Progenitor cell of endocrine pancreas (in vitro differentiated cells): ENCODE data around the gene MTERF2. TPM values are rescaled to one million over a fixed set of nuclear protein-coding genes. Genes with fewer than 3 reads are reported as not detected.
A peak's percentile ranks its signal among the peaks of the same experiment; 100 is the strongest.

Experiments used
- DNase-seq: peaks from one replicate; pipeline ENCODE4 v3.0.0; 2021; ENCODE audit warnings: low spot score; ENCODE audit not compliant: unreplicated experiment
- H3K27ac Mint-ChIP-seq: 2 replicates; pipeline ENCODE4 v1.8.0; 2021; ENCODE audit warnings: mild to moderate bottlenecking, moderate library complexity, mixed read lengths
- H3K27me3 Mint-ChIP-seq: 2 replicates; pipeline ENCODE4 v1.8.0; 2021; ENCODE audit warnings: mixed read lengths
- H3K36me3 Mint-ChIP-seq: 2 replicates; pipeline ENCODE4 v1.8.0; 2022; ENCODE audit warnings: mixed read lengths; ENCODE audit not compliant: insufficient read depth
- H3K4me1 Mint-ChIP-seq: 2 replicates; pipeline ENCODE4 v1.8.0; 2021; ENCODE audit warnings: low read depth, mixed read lengths
- H3K4me3 Mint-ChIP-seq: 2 replicates; pipeline ENCODE4 v1.8.0; 2021; ENCODE audit warnings: low read depth, mild to moderate bottlenecking, moderate library complexity, mixed read lengths
- H3K9me3 Mint-ChIP-seq: 2 replicates; pipeline ENCODE4 v1.8.0; 2021; ENCODE audit warnings: low read depth, mixed read lengths
- CTCF ChIP-seq: fragments of 200-600 bp; sonication (generic); IDR thresholded peaks from one replicate; pipeline ENCODE4 v1.5.0; 2021; ENCODE audit warnings: antibody characterized with exemption, mild to moderate bottlenecking; ENCODE audit not compliant: unreplicated experiment
- total RNA-seq: library from RNA; stranded (reverse); gene quantifications from 2 replicates; pipeline ENCODE4 v1.2.1, GENCODE V29; 2021

MTERF2 gene
- total RNA-seq, 1 donor from 2014 or later, result 15.3 TPM

DNA sequence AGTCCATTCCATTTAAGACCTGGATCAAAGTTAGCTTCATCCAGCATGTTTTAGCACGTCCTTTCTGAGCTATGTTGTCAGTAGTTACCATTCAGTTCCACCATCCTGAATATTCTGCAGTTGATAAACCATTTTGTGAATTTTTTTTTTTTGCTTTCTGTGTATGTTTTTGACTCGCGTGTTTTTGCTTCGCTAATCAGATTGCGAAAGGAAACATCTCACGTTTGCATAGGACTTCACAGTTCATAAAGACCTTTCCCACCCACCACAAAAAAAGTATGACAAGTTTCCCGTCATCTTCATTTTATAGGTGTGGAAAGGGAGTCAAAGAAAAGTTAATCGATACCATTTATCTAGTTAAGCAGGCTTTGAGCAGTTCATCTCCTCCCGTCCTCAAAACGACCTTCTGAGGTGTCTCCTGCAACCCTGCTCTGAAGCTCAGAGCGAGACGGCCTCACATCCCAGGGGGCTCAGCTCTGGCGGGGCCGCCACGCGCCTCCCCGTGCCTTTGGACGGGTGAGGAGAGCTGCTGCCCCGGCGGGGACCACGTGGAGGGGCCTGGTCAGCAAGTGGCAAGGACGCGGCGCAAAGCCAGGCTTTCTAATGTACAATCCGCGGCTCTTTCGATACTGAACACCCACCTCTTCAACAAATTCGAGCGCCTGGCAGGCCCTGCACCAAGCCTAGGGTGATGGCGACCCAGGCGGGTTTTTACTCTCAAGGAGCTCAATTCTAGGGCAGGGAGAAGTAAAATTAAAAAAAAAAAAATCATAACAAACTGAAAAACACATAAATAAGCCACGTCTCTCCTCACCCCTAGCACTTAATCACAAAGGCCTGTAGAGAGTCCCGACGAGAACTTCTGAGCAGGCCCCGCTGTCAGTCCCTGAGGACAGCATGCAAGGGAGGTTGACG, 32.2 kb downstream of the MTERF2 start:
- peak overlapping the region; percentile 87 for H3K27ac Mint-ChIP-seq
- H3K9me3 Mint-ChIP-seq, result no peaks in the 10 kb centered on the region
- H3K4me3 Mint-ChIP-seq, result peak overlapping the region; percentile 93
- peaks cover 24% of the 10 kb centered on the region for H3K27me3 Mint-ChIP-seq
- peak; percentile 11 for DNase-seq
- no peaks in the 10 kb centered on the region for H3K36me3 Mint-ChIP-seq
- peaks cover 11% of the 10 kb centered on the region for H3K4me1 Mint-ChIP-seq
- no peak for TF ChIP-seq CTCF

DNA sequence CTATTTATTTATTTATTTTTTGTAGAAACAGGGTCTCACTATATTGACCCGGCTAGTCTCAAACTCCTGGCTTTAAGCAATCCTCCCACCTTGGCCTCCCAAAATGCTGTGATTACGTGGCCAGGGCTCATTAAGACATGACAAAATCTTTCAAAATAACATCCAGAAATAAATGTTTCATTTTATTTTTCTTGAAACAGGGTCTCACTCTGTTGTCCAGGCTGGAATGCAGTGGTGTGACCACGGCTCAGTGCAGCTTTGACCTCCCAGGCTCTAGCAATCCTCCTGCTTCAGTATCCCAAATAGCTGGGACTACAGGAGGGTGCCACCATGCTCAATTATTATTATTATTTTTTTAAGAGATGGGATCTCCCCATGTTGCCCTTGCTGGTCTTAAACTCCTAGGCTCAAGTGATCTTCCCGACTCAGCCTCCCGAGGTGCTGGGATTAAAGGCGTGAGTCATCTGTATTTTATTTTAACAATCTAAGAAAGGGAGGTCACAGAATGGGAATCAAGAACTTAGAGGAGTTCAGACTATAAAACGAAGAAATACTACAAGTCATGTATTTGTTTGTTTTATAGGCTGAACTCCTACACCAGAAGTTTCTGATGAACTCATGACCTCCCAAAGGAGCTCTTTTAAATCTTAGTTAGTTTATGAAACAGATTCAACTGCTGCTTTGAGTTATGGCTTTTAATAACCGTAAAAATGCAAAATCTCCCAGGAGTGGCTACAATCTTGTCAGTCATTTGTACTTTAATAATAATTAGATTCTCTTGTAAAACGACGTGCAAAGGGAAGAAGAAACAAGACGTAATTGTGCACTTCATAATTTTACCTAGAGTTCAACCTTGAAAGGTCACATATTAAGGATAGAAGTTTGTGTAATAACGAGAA, 33.3 kb downstream of the MTERF2 start:
- no peak for DNase-seq
- H3K27me3 Mint-ChIP-seq, result peaks cover 27% of the 10 kb centered on the region
- no peak overlapping the region for H3K27ac Mint-ChIP-seq
- H3K4me1 Mint-ChIP-seq, result peaks cover 11% of the 10 kb centered on the region
- H3K36me3 Mint-ChIP-seq, result no peaks in the 10 kb centered on the region
- H3K9me3 Mint-ChIP-seq, result peaks cover 2% of the 10 kb centered on the region
- no peak overlapping the region for H3K4me3 Mint-ChIP-seq
- no peak for TF ChIP-seq CTCF

DNA sequence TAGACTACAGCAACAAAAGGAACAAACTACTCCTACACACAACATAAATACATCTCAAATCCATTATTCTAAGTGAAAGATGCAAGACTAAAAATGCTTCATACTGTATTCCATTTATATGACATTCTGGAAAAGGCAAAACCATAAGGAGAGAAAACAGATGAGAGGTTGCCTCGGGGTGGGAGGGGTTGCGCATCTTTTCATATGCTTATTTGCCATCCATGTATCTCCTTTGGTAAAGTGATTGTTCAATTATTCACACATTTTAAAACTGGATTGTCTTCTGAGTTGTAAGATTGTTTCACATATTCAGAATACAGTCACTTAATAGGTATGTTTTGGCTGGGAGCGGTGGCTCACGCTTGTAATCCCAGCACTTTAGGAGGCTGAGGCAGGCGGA, 36.4 kb downstream of the MTERF2 start:
- Mint-ChIP-seq H3K9me3 (peaks cover 12% of the 10 kb centered on the region), H3K27ac (no peak overlapping the region), H3K4me1 (no peaks in the 10 kb centered on the region), H3K36me3 (no peaks in the 10 kb centered on the region), H3K27me3 (peaks cover 30% of the 10 kb centered on the region), H3K4me3 (no peak overlapping the region)
- no peak for TF ChIP-seq CTCF
- DNase-seq, result no peak

- Mint-ChIP-seq H3K9me3 (peaks cover 15% of the 10 kb centered on the region), H3K36me3 (no peaks in the 10 kb centered on the region), H3K27ac (no peak overlapping the region), H3K4me1 (no peaks in the 10 kb centered on the region), H3K4me3 (no peak overlapping the region), H3K27me3 (peaks cover 25% of the 10 kb centered on the region)
- DNase-seq, result no peak
- TF ChIP-seq CTCF, result no peak
Measured at GRCh38 chr12:106947461-106947860, 39.5 kb downstream of the MTERF2 start.

GRCh38 chr12:106945261-106945851, 41.6 kb downstream of the MTERF2 start:
- Mint-ChIP-seq H3K4me3 (no peak overlapping the region), H3K4me1 (no peaks in the 10 kb centered on the region), H3K9me3 (peaks cover 15% of the 10 kb centered on the region), H3K27me3 (peaks cover 9% of the 10 kb centered on the region), H3K27ac (no peak overlapping the region), H3K36me3 (no peaks in the 10 kb centered on the region)
- DNase-seq, result no peak
- TF ChIP-seq CTCF, result no peak
